Measurements from ENCODE around the gene BUD13.
A peak's percentile ranks its signal among the peaks of the same experiment; 100 is the strongest.

The BUD13 gene

GRCh38 chr11:116787786-116788486 is 15.1 kb upstream of the BUD13 start, which contains the start of gene ZPR1 (continued):
- TF ChIP-seq ZNF704 (tag by site-specific recombination; IDR thresholded peaks at IDR 0.05): no peak
- no peak for TF ChIP-seq ZNF274 (IDR thresholded peaks at IDR 0.05; ENCODE audit: low read length)
- no peak for TF ChIP-seq ZNF274 (tag by site-specific recombination; IDR thresholded peaks at IDR 0.05; ENCODE audit: borderline replicate concordance)
- TF ChIP-seq ZNF623 (tag by site-specific recombination; IDR thresholded peaks at IDR 0.05): no peak
- TF ChIP-seq, protein P1, sequence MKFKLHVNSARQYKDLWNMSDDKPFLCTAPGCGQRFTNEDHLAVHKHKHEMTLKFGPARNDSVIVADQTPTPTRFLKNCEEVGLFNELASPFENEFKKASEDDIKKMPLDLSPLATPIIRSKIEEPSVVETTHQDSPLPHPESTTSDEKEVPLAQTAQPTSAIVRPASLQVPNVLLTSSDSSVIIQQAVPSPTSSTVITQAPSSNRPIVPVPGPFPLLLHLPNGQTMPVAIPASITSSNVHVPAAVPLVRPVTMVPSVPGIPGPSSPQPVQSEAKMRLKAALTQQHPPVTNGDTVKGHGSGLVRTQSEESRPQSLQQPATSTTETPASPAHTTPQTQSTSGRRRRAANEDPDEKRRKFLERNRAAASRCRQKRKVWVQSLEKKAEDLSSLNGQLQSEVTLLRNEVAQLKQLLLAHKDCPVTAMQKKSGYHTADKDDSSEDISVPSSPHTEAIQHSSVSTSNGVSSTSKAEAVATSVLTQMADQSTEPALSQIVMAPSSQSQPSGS (tag by site-specific recombination; IDR thresholded peaks at IDR 0.05; ENCODE audit: low read depth): no peak
- no peak for TF ChIP-seq ZNF791 (tag by site-specific recombination; IDR thresholded peaks at IDR 0.05)
- TF ChIP-seq ZNF138 (tag by site-specific recombination; IDR thresholded peaks at IDR 0.05; ENCODE audit: borderline replicate concordance): no peak
- TF ChIP-seq ZNF280D (tag by site-specific recombination; IDR thresholded peaks at IDR 0.05): no peak
- no peak for TF ChIP-seq ZNF660 (tag by site-specific recombination; IDR thresholded peaks at IDR 0.05)
- TF ChIP-seq ZNF214 (tag by site-specific recombination; IDR thresholded peaks at IDR 0.05; ENCODE audit: borderline replicate concordance): no peak
- TF ChIP-seq, protein P2, sequence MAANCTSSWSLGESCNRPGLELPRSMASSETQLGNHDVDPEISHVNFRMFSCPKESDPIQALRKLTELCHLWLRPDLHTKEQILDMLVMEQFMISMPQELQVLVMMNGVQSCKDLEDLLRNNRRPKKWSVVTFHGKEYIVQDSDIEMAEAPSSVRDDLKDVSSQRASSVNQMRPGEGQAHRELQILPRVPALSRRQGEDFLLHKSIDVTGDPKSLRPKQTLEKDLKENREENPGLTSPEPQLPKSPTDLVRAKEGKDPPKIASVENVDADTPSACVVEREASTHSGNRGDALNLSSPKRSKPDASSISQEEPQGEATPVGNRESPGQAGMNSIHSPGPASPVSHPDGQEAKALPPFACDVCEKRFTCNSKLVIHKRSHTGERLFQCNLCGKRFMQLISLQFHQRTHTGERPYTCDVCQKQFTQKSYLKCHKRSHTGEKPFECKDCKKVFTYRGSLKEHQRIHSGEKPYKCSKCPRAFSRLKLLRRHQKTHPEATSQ (tag by site-specific recombination; IDR thresholded peaks at IDR 0.05): no peak
- TF ChIP-seq ZNF223 (tag by site-specific recombination; IDR thresholded peaks at IDR 0.05): no peak
- peak; percentile 39; the same call in 1 of the 2 replicates for TF ChIP-seq PRDM10 (tag by site-specific recombination; IDR thresholded peaks at IDR 0.05)
- TF ChIP-seq ZNF555 (tag by site-specific recombination; conservative IDR thresholded peaks at IDR 0.05): no peak
- TF ChIP-seq HOXD13 (CRISPR knock-in tag; IDR thresholded peaks at IDR 0.05; ENCODE audit: borderline replicate concordance): no peak
- TF ChIP-seq ZNF571 (tag by site-specific recombination; IDR thresholded peaks at IDR 0.05): no peak
- peak; percentile 61 for TF ChIP-seq YY2 (tag by site-specific recombination; IDR thresholded peaks at IDR 0.05)
- TF ChIP-seq ZNF324 (tag by site-specific recombination; IDR thresholded peaks at IDR 0.05): 0 out of 2 replicates have a peak, but pooled peaks have one; percentile 30
- no peak for TF ChIP-seq ZNF48 (tag by site-specific recombination; IDR thresholded peaks at IDR 0.05)
- TF ChIP-seq ZNF692 (tag by site-specific recombination; IDR thresholded peaks at IDR 0.05): peak; percentile 36; the same call in 1 of the 2 replicates
- peak; percentile 88 for TF ChIP-seq ZBTB20 (tag by site-specific recombination; IDR thresholded peaks at IDR 0.05)
- no peak for TF ChIP-seq ZNF549 (tag by site-specific recombination; IDR thresholded peaks at IDR 0.05)
- no peak for TF ChIP-seq SALL2 (tag by site-specific recombination; IDR thresholded peaks at IDR 0.05; ENCODE audit: borderline replicate concordance)
- TF ChIP-seq SETDB1 (IDR thresholded peaks at IDR 0.05; ENCODE audit: insufficient read length, low read length): no peak
- no peak for TF ChIP-seq BCL11B (tag by site-specific recombination; IDR thresholded peaks at IDR 0.05; ENCODE audit: low read depth)
- TF ChIP-seq ZNF335 (tag by site-specific recombination; conservative IDR thresholded peaks at IDR 0.05): 0 out of 2 replicates have a peak, but pooled peaks have one; percentile 30
- no peak for TF ChIP-seq ZNF654 (tag by site-specific recombination; IDR thresholded peaks at IDR 0.05; ENCODE audit: low read depth)
